Gastrocnemius medialis (tissue), 4 donors: ENCODE data around the gene KRT14.

ENCODE experiments used
- CTCF ChIP-seq, 5 experiments: fragments of 450-650 bp in 3 of 5; fragments of 200-600 bp in 2 of 5; sonication (generic) in 2 of 5; IDR thresholded peaks in 4 of 5; conservative IDR thresholded peaks in 1 of 5; 1 replicate in 4 of 5; 2 replicates in 1 of 5; pipeline ENCODE4 v1.5.1; 2016 to 2019; ENCODE audit warnings: antibody characterized with exemption in 5 of 5, mild to moderate bottlenecking in 3 of 5, moderate library complexity in 3 of 5
- POLR2A ChIP-seq, 2 donors: fragments of 450-650 bp; IDR thresholded peaks; one replicate each; pipeline ENCODE4 v1.6.1; 2017; ENCODE audit warnings: antibody characterized with exemption in 2 of 2, mild to moderate bottlenecking in 2 of 2, moderate library complexity in 2 of 2

- TF ChIP-seq CTCF (IDR thresholded peaks at IDR 0.05 in 4 of 5, conservative IDR thresholded peaks at IDR 0.05 in 1 of 5) (no peak), POLR2A (IDR thresholded peaks at IDR 0.05) (no peak)
Observed at GRCh38 chr17:41556931-41557330, 29.8 kb downstream of the KRT14 start.
